GM18498 (cell line): ENCODE measurements around the gene DIP2C.

Experiments
- ATAC-seq: cut with Tn5 transposase; IDR thresholded peaks from one replicate; pipeline ENCODE4 v1.9.1; 2021; ENCODE audit warnings: mild to moderate bottlenecking, moderate library complexity; ENCODE audit not compliant: unreplicated experiment

DIP2C gene, protein sequence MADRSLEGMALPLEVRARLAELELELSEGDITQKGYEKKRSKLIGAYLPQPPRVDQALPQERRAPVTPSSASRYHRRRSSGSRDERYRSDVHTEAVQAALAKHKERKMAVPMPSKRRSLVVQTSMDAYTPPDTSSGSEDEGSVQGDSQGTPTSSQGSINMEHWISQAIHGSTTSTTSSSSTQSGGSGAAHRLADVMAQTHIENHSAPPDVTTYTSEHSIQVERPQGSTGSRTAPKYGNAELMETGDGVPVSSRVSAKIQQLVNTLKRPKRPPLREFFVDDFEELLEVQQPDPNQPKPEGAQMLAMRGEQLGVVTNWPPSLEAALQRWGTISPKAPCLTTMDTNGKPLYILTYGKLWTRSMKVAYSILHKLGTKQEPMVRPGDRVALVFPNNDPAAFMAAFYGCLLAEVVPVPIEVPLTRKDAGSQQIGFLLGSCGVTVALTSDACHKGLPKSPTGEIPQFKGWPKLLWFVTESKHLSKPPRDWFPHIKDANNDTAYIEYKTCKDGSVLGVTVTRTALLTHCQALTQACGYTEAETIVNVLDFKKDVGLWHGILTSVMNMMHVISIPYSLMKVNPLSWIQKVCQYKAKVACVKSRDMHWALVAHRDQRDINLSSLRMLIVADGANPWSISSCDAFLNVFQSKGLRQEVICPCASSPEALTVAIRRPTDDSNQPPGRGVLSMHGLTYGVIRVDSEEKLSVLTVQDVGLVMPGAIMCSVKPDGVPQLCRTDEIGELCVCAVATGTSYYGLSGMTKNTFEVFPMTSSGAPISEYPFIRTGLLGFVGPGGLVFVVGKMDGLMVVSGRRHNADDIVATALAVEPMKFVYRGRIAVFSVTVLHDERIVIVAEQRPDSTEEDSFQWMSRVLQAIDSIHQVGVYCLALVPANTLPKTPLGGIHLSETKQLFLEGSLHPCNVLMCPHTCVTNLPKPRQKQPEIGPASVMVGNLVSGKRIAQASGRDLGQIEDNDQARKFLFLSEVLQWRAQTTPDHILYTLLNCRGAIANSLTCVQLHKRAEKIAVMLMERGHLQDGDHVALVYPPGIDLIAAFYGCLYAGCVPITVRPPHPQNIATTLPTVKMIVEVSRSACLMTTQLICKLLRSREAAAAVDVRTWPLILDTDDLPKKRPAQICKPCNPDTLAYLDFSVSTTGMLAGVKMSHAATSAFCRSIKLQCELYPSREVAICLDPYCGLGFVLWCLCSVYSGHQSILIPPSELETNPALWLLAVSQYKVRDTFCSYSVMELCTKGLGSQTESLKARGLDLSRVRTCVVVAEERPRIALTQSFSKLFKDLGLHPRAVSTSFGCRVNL (N-terminal part only)

DNA sequence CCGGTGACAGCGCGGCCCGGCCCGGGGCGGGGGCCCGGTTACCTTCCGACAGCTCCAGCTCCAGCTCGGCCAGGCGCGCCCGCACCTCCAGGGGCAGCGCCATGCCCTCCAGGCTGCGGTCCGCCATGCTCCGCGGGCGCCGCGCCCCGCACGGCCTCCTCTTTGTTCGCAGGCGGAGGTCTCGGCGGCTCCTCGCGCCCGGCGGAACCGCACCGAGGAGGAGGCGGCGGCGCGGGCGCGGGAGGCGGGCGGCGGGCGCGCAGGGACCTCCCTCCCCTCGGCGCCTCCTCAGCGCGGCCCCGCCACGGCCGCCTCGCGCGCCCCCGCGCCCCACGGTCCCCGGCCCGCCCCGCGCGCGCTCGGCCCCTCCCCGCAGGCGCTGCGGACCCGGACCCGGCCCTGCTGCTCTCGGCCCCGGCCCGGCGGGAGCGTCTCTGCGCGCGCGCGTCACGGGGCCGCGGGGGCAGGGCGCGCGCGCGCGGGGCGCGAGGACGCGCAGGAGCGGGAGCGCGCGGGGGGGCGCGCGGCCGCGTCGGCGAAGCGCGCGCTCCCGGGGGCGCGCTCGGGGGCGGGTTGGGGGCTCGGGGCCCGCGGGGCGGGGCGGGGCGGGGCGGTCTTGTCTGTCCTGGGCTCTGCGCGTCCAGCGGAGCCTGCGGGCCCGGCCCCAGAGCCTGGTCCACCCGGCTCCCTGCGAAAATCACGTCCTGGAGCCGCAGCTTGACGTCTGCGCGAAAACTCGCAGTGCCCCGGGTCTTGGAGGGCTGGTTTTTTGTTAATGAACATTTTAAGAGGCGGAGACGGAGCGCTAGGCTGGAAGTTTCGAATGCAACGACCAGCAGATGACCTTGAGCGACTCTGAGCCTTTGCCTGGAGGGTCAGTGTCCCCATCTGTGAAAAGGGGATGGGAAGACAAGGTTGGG, at the start of gene DIP2C:
TSS of gene DIP2C (minus strand) at position 217 of the 920 bp plus-strand sequence. CDS start at position 127, 90 bp downstream.
- no peak for ATAC-seq

DNA sequence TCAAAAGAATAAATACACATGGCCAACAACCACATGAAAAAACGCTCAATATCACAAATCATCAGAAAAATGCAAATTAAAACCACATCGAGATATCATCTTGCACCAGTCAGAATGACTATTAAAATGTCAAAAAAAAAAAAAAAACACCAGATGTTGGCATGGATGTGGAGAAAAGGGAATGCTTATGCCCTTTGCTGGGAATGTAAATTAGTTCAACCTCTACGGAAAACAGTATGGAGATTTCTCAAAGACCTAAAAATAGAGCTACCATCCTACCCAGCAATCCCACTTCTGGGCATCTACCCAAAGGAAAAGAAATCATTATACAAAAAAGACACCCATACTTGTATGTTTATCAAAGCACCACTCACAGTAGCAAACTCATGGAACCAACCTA, 45.0 kb upstream of the DIP2C start:
- no peak for ATAC-seq

DNA sequence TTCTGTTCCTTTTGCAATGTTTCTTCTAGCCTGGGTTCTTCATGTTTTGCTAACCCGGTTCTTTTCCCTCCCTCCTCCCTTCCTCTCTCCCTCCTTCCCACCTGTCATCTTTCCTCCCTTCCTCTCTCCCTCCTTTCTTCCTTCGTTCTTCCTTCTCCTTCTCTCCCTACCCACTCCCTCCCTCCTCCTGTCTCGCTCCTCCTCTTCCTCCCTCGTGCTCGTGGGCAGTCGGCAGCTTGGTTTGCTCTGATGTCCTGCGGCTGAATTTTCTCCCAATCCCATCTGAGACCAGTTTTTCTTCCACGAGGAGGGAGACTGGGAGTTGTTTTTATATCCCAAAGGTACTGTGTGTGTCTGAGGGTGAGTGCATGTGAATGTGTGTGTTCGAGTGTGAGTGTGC, 43.6 kb upstream of the DIP2C start:
- ATAC-seq = no peak

DNA sequence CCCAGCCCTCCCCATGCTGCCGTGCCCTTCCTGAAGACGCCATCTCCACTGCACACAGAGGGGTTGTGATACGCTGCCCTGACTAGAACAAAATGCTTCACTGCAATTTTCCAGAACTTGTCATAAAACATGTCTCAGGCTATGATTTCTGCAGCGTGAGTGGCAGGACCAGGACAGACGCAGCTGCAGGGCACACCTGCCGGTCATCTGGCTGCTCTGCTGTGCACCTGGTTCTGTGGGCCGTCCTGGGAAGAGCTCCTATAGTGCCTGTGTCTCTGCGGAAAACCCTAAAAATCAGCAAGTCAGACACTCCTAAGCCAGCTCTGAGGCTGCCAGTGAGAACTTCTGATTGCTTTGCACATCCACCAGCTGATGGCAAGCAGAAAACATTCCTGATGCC, 39.7 kb upstream of the DIP2C start:
- no peak for ATAC-seq

DNA sequence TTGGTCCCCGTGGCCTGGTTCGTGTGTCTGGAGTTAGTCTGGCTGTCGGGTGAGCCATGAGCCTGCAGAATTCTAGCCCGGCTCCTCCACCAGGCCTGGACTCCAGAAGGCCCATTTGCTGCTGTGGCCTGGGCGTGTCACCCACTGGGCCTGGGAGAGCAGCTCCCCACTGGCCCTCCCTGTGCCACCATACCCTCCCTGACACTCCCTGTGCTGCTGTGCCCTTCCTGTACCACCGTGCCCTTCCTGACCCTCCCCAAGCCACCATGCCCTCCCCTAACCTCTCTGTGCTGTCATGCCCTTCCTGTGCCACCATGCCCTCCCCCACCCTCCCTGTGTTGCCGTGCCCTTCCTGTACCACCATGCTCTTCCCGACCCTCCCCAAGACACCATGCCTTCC, 39.1 kb upstream of the DIP2C start:
- ATAC-seq = no peak

DNA sequence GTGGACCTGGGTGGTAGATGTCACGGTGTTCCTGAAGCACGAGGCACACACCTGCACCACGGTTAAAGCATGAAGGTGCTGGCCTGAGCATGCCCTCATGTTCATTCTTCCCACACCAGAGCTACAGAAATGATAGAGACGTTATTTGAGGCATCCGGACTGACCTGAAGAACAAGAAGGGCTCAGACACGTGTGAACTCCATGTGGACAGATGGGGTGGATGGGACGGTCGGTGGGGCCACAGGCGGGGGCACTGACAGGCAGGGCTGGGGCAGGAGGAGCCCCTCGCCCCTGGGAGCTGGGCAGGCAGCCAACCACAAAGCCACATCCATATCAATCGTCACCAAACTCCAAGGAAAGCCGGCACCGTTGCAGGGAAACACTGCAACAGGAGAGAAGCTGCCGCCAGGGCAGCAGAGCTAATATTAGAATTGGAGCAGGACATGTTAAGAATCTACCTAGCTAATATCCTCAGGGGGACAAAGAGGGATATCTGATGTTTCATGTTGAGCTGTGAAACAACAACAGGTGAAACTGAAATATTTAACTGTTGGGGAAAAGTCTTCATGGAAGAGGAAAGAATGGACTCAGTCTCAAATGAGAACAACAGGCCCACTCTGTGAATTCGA, 37.8 kb upstream of the DIP2C start:
- no peak for ATAC-seq

DNA sequence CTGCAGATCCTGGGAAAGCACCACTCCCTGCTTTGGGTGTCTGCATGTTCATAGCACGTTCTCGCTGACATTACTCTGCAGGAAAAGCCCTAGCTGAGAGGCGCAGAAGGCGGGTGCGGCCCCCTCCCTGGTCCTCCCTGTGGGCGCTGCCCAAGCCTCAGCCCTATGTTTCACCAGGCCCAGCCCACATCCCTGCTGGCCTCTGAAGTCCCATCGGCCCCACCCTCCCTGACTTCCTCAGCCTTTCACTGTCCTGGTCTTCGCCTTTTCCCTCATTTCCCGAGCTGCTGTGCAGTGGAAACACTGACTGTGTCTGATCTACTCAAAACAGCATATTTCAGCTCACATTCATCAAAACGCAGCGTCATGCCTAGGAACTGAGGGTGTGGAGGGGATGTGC, 36.3 kb upstream of the DIP2C start:
- ATAC-seq = no peak

DNA sequence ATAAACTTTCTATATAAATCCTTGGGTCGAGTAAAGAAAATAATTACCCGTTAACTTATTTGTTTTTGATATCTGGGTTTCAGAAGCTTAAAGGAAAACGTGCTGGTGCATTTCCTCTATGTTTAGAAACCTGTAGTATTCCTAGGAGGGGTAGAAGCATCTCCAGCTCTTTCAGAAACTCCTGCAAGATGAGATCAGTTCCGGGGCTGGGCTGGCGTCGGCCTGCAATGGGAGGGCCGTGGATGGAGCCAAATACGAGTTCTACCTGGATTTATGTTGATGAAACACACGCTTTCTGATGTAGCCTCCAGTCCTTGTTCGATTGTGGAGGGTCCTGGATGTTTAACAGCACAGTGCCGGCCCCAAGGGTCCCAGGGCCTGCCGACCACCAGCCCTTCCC, 35.8 kb upstream of the DIP2C start:
- no peak for ATAC-seq

DNA sequence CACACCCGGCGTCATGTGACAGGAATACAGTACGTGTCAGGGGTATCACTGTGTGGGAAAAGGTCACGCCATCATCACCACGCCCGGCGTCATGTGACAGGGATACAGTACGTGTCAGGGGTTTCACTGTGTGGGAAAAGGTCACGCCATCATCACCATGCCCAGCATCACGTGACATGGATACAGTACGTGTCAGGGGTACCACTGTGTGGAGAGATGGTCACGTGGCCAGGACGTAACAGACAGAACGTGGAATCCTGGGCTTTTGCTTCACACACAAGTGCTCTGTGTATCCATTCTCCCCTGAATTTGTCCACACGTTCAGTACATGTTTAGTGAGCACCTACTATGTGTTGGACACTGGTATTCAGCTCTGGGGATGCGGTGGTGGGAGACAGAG, 34.5 kb upstream of the DIP2C start:
- no peak for ATAC-seq

DNA sequence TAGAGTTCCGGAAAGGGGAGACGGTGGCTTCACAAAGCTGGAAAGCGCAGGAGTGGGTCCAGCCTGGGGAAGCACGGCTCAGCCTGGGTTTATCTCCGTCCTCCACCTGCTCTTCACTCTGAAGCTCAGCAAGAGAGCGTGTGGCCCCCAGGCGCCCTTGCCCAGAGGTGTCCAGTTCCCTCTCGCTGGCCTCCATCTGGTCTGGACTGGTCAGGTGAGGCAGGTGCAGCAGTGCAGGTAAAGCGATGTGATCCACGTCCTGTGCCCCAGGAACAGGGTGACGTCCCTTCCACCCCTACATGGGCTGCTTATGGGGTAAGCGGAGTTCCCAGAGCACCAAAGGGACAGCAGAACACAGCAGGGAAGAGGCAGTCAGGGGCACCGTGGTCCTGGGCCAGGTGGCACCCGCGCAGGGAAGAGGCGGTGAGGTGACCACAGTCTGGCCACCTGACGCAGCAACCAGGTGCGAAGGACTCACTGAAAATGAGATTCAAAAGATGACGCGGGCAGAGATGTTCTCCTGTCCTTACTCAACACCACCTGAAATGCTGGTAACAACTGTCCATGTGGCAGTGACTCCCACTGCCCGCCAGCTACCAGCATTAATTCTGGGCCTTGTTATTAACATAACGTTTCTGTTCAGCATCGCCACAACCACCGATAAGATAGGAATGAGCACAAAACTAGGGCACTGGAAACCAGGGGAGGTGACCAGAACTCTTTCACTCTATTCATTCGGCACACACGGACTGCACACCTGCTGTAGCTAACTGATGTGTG, 33.0 kb upstream of the DIP2C start:
- ATAC-seq = no peak

DNA sequence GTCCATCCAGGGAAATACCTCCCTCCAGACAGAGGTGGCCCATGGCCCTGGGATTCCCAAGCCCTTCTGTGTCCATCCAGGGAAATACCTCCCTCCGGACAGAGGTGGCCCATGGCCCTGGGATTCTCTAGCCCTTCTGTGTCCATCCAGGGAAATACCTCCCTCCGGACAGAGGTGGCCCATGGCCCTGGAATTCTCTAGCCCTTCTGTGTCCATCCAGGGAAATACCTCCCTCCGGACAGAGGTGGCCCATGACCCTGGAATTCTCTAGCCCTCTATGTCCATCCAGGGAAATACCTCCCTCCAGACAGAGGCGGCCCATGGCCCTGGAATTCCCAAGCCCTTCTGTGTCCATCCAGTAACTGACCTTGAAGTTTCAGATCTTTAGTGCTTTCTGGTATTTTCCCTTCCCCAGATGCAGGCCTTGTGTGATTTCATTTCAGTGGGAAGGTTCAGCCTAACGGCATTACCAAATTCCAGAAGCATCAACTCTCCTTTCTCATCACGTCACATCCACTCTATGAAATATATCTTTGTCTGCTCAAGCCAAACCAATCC, 28.8 kb upstream of the DIP2C start:
- no peak for ATAC-seq

DNA sequence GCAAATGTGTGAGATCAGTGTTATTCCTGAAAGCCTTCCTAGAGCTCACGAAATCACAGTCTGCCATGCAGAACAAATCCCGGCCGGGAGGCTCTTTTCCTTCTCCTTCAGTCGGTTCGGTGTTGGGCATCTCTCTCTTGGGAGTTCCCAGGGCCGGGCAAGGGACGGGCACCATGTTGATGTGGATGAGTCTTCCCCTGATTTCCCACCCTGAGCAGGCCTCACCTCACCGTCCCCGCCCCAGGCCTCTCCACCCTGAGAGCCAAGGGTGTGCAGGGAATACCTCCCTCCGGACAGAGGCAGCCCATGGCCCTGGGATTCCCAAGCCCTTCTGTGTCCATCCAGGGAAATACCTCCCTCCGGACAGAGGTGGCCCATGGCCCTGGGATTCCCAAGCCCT, 28.0 kb upstream of the DIP2C start:
- ATAC-seq = no peak

DNA sequence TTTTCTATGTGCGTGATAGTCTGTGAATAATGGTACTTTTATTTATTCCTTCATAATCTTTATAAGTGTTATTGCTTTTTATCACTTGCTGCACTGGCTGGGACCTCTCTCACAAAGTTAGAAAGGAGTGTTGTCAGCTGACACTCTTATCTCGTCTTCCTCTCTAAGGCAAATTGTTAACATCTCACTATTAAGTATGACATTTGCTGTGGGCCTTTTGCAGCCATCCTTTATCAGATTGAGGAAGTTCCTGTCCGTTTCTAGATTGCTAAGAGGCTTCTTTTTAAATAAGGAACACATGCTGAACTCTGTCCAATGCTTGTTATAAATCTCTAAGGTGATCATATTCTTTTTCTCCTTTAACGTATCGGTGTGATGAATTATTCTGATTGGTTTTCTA, 27.4 kb upstream of the DIP2C start:
- ATAC-seq = no peak

DNA sequence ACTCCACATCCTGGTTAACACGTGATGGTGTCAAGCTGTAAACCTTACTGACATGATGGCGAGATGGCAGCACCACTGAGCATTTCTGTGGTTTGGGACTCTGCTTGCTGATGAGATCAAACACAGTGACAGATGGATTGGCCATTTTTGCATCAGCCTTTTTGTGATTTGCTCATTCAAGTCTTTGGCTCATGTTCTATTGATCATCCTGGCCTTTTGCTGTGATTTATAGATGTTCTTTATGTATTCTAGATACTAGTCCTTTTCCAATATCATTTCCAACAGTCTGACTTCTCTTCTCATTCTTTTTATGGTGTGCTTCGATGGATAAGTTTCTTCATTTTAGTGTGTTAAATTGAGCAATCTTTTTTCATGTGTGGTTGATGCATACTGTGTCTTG, 24.7 kb upstream of the DIP2C start:
- no peak for ATAC-seq

DNA sequence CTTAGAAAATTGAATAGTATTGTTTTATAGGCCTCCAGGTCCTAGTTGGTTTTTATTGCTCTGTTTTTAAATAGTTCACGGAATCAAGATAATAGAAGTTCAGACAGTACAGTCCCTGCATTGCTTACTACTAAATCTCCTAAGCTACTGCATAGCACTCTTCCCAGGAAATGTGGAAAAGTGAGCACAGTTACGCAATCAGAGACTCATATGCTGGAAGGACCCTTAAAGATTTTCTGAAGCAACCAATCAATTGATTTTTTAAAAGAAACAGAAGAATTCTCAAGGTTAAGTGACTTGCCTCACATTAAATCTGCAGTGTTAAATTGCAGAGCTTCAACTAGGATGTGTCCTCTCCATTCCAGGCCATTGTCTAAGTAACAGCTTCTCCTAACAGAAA, 23.1 kb upstream of the DIP2C start:
- ATAC-seq = no peak

DNA sequence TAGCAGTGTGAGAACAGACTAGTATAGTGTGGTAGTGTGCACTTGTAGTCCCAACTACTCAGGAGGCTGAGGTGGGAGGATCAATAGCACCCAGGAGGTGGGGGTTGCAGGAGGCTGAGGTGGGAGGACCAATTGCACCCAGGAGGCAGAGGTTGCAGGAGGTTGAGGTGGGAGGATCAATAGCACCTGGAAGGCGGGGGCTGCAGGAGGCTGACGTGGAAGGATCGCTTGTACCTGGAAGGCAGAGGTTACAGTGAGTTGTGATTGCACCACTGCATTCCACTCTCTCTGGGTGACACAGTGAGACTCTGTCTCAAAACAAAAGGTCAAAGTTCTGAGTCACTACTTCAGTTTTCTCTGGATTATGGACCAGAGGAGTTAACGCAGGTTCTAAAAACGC, 22.6 kb upstream of the DIP2C start:
- no peak for ATAC-seq

DNA sequence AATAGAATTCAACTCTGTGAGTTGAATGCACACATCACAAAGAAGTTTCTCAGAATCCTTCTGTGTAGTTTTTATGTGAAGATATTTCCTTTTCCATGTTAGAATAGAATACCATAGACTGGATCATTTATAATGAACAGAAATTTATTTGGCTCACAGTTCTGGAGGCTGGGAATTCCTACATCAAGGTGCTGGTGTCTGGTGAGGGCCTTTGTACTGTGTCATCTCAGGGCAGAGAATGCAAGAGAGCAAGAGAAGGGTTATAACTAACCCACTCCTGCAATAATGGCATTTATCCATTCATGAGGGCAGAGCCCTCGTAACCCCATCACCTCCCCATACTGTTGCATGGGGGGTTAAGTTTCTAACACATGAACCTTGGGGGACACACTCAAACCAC, 18.4 kb upstream of the DIP2C start:
- no peak for ATAC-seq

DNA sequence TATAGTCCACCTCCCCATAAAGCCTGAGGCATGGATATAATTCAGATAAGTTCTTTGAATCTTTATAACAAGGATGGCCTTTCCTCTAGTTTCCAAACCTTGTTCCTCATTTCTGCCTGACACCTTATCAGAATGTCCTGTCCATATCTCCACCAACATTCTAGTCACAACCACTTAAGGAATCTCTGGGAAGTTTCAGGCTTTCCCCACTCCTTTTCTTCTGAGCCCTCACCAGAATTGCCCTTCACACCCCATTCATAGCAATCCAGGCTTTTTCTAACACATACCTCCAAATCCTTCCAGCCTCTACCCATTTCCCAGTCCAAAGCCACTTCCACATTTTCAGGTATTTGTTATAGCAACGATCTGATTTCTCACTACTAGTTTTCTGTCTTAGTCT, 18.0 kb upstream of the DIP2C start:
- ATAC-seq = no peak

DNA sequence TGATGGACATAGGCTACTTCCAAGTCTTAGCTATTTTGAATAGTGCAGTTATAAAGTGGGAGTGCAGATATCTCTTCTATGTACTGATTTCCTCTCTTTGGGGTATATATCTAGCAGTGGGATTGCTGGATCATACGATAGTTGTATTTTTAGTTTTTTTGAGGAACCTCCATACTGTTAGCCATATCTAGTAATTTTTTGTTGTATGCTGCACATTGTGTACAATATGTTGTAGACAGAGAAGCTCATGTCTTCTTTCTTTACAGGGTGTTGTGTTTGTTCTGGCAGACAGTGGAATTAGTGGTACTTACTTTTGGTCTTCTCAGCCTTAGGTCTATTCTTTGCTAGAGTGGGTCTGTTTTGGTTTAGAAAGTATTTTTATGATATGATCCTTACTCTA, 13.7 kb upstream of the DIP2C start:
- ATAC-seq = no peak
